HG03097 (cell line): ENCODE data around the gene ZNF300.
"Not testable (repeated sequence)": the region's sequence is repeated elsewhere in the genome, so short reads cannot be mapped to it uniquely, and the experiment has no call there.

Experiments used
- ATAC-seq: cut with Tn5 transposase; IDR thresholded peaks from one replicate; pipeline ENCODE4 v1.9.1; 2021; ENCODE audit not compliant: unreplicated experiment, low FRiP score

ZNF300 gene

DNA sequence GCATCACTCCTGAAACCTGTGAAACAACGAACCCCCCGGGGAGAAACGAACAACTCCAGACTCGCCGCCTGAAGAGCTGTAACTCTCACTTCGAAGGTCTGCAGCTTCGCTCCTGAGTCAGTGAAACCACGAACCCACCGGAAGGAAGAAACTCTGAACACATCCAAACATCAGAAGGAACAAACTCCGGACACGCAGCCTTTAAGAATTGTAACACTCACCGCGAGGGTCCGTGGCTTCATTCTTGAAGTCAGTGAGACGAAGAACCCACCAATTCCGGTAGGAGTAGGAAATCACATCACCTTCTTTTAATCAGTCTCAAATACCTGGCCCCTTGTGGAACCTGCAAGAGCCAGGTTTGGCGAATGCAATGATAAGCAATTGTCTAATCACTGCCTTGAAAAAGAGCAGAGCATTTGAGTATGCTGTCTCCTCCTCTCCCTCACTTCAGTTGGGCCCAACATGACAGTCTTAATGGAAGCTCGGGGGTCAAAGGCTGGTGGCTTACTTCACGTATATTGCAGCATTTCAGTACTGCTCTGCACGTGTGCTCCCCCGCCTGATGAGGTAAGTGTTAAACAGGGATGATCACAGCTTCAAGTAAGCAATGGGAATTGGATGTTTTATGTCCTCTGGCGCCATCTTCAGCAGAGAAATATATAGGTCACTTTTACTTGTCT lies 58.0 kb downstream of the ZNF300 start:
- ATAC-seq = peak; percentile 89

DNA sequence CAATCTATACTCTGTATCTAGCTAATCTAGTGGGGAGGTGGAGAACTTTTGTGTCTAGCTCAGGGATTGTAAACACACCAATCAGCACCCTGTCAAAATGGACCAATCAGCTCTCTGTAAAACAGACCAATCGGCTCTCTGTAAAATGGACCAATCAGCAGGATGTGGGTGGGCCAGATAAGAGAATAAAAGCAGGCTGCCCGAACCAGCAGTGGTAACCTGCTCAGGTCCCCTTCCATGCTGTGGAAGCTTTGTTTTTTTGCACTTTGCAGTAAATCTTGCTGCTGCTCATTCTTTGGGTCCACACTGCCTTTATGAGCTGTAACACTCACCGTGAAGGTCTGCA lies 58.5 kb downstream of the ZNF300 start, which contains the start of gene IRGM:
IRGM (plus strand) TSS at position 214 of the 346 bp plus-strand sequence. CDS start 1,603 bp downstream, outside the sequence.
- ATAC-seq = not testable (repeated sequence)

- not testable (repeated sequence) for ATAC-seq
Measured at GRCh38 chr5:150845185-150845859, 59.5 kb downstream of the ZNF300 start.
